Stimulated activated CD4-positive, alpha-beta T cell treated with anti-CD3 and anti-CD28 coated beads, Interleukin-1b, Interleukin-23, amount 100 ng/mL, for 48 hours (primary cell): ENCODE results near the gene CYP4Z1.
"Not testable (repeated sequence)": the region's sequence is repeated elsewhere in the genome, so short reads cannot be mapped to it uniquely, and the experiment has no call there.

Source experiments
- DNase-seq: peaks from one replicate; pipeline ENCODE4 v3.0.0-alpha.2; 2020

The CYP4Z1 gene

DNA sequence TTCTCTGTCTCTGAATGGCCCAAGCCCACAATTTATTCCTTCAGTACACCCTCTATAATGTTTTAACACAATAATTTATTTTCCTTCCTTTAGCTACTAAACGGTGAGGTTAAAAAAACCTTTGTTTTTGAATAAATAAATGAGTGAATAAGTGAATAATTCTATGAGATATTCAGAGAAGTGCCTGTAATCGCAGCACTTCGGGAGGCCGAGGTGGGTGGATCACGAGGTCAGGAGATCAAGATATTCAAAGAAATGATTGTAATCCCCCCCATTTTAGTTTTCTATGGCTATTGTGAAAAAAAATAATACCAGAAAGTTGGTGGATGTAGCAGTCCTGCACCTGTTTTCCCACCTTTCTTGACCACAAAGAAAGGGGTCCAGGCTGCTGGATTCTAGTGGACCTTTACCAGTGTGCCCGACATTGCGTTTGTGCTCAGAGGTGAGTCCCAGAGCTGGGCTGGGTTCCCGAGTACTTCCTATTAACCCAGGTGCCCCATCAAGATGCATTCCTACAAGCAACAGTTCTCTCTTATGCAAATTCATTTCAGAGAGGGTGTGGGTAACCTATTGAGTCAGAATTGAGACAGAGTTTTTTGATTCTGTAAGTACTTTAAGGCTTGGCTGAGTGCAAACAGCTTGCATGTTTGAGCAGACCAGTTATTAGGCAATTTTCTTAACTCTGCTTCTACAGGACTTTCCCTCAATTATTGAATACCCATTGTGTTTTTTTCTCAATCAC is 62.6 kb downstream of the CYP4Z1 start:
- not testable (repeated sequence) for DNase-seq

DNA sequence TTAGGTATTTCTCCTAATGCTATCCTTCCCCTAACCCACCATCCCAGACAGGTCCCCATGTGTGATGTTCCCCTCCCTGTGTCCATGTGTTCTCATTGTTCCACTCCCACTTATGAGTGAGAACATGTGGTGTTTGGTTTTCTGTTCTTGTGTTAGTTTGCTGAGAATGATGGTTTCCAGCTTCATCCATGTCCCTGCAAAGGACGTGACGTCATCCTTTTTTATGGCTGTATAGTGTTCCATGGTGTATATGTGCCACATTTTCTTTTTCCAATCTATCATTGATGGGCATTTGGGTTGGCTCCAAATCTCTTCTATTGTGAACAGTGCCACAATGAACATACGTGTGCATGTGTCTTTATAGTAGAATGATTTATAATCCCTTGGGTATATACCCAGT is 65.6 kb downstream of the CYP4Z1 start:
- not testable (repeated sequence) for DNase-seq

DNA sequence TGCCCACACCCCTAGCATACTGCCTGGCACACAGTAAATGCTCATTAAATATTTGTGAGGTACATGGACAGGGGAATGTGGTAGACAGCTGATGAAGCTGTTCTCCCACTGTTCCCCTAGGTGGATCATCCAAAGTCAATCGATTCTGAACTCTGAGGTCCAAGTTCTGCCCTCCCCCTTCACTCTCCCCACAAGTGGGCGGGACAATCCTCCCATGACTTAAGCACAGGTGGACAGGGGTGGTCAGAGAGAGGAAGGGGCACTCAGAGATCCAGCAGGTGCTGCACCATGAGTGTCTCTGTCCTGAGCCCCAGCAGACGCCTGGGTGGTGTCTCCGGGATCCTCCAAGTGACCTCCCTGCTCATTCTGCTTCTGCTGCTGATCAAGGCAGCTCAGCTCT is 70.2 kb downstream of the CYP4Z1 start, which contains the start of gene CYP4A22:
Gene CYP4A22 (plus strand): TSS at position 244 of the 400 bp plus-strand sequence. CDS start 45 bp downstream, at position 289.
- no peak for DNase-seq

DNA sequence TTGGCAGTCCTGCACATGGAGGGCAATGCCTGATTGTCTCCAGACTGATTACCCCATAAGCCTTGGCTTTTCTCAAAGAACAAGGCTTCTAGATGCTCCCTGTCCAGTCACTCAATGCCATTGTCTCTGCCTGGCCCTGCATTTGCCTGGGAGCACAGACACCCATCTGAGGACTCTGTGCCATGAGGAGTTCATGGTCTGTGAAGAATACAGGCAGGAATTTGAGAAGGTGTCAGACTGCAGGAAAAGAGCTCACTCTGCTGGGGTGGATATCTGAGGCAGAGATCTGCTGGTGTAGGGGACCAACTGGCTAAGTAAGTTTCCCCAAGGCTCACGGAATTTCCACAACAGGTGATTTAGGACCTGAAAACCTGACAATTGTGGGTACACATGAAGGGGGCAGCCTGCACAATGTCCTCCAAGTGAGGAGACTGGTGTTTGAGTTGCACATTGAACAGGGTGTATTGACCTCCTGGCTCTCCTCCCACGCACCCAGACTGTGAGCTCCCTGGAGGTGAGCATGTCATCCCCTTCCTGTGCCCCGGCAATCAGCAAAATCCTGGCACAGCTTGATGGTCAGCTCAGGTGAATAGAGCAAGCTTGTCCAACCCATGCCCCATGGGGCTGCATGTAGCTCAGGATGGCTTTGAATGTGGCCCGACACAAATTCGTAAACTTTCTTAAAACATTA is 71.0 kb downstream of the CYP4Z1 start:
- DNase-seq = no peak

DNA sequence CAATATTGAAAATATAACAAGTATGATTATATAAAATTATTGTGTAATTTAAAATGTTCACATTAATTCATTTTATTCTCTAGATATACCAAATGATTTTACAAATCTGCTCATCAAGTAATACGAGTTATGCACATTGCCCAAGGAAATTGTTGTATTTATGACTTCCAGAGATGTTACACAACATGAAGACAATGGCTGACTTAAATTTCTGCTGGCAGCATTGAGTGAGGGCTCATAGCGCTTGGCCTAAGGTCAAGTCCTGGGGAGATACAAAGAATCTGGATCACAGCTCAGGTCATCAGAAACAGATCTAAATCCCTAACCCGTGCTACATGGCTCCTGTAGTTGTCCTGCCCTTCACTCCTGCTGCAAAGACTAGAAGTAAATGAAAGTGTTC is 73.3 kb downstream of the CYP4Z1 start:
- not testable (repeated sequence) for DNase-seq

GRCh38 chr1:47143654-47144053 is 76.6 kb downstream of the CYP4Z1 start:
- DNase-seq = not testable (repeated sequence)

- not testable (repeated sequence) for DNase-seq
Observed at GRCh38 chr1:47146495-47146894, 79.5 kb downstream of the CYP4Z1 start.

DNA sequence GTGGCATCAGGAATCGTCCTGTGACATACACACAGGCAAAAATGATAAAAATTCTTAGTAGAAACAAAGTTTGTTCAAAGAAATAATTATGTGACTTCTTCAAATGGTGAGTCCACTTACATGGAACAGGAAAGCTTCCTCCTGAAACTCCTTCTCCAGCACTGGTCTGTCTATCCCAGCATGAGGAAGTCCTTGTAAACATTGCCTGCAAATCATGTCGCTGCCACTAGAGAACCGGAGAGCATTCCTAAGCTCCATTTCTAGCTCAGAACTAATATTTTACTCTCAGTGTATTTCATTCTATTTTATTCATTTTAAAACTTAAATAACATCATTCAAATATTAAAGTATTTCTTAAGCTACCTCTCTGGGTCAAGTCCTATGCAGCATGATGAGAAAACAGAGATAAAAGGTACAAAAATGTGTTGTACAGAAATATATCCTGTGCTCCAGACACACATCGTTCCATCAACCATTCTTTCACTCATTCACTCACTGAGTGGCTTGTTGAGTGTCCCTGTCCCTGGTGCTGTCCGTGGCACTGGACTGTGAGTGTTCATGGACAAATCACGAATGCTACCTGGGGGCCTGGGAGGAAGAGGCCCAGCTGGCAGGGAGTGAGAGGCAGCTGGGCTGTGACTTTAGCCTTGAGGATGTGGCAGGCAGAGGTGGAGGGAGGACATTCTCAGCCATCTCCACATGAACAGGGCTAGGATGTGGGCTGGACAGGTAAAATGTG is 80.2 kb downstream of the CYP4Z1 start:
- DNase-seq = no peak

DNA sequence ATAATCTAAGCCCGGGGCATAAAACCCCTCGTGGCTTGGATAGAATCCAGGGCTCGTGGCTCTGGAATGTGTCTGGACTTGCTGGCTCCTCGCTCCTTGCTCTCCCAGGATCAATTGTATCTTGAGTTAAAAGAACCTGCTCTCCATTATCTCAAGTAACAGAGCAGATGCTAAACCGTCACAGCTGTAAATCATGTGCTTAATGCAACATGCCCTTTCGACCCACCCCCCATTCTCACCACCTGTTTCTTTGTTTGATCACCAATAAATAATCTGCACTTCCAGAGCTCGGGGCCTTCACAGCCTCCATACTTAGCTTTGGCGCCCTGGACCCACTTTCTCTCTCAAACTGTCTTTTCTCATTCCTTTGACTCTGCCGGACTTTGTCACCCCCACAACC is 82.1 kb downstream of the CYP4Z1 start:
- not testable (repeated sequence) for DNase-seq

DNA sequence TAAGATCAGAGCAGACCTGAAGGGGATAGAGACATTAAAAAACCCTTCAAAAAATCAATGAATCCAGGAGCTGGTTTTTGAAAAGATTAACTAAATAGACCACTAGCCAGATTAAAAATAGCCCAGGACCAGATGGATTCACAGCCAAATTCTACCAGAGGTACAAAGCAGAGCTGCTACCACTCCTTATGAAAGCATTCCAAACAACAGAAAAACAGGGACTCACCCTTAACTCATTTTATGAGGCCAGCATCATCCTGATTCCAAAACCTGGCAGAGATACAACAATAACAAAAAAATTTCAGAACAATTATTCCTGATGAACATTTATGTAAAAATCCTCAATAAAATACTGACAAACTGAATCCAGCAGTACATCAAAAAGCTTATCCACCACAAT is 89.4 kb downstream of the CYP4Z1 start:
- not testable (repeated sequence) for DNase-seq

- not testable (repeated sequence) for DNase-seq
Observed at GRCh38 chr1:47157957-47158356, 90.9 kb downstream of the CYP4Z1 start.

- DNase-seq = no peak
Observed at GRCh38 chr1:47160716-47161115, 93.7 kb downstream of the CYP4Z1 start.

GRCh38 chr1:47161298-47162040 is 94.4 kb downstream of the CYP4Z1 start:
- DNase-seq = no peak

- no peak for DNase-seq
Observed at GRCh38 chr1:47164552-47164951, 97.5 kb downstream of the CYP4Z1 start.
